Testis (tissue), 2 donors: ENCODE measurements around the gene PDE6A.

Source experiments
- POLR2A ChIP-seq: fragments of 450-650 bp; IDR thresholded peaks from one replicate; pipeline ENCODE4 v1.6.1; 2017; ENCODE audit warnings: antibody characterized with exemption, mild to moderate bottlenecking, moderate library complexity
- TF ChIP-seq, protein P1 (sequence below), 3 experiments: fragments of 450-650 bp in 2 of 3; fragments of 200-600 bp in 1 of 3; sonication (generic) in 1 of 3; IDR thresholded peaks; one replicate each; pipeline ENCODE4 v1.5.1; 2016 to 2019; ENCODE audit warnings: antibody characterized with exemption in 3 of 3, mild to moderate bottlenecking in 2 of 3, moderate library complexity in 1 of 3

GRCh38 chr5:149975409-149975808 is 30.8 kb upstream of the PDE6A start:
- TF ChIP-seq, protein P1, sequence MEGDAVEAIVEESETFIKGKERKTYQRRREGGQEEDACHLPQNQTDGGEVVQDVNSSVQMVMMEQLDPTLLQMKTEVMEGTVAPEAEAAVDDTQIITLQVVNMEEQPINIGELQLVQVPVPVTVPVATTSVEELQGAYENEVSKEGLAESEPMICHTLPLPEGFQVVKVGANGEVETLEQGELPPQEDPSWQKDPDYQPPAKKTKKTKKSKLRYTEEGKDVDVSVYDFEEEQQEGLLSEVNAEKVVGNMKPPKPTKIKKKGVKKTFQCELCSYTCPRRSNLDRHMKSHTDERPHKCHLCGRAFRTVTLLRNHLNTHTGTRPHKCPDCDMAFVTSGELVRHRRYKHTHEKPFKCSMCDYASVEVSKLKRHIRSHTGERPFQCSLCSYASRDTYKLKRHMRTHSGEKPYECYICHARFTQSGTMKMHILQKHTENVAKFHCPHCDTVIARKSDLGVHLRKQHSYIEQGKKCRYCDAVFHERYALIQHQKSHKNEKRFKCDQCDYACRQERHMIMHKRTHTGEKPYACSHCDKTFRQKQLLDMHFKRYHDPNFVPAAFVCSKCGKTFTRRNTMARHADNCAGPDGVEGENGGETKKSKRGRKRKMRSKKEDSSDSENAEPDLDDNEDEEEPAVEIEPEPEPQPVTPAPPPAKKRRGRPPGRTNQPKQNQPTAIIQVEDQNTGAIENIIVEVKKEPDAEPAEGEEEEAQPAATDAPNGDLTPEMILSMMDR (IDR thresholded peaks at IDR 0.05): no peak
- no peak for TF ChIP-seq POLR2A
